ENCODE data around the gene CDC14B.

- TF ChIP-seq NFYB (CRISPR knock-in tag; conservative IDR thresholded peaks at IDR 0.05; ENCODE audit: low read depth) (no peak), USF1 (CRISPR knock-in tag; IDR thresholded peaks at IDR 0.05) (no peak), MAX (CRISPR knock-in tag; IDR thresholded peaks at IDR 0.05) (no peak)
Observed at GRCh38 chr9:96554326-96554725, 65.3 kb downstream of the CDC14B start.
